Thoracic aorta (tissue), 2 donors: ENCODE measurements around the gene CFAP100. TPM values are rescaled to one million over a fixed set of nuclear protein-coding genes. Genes with fewer than 3 reads are reported as not detected.

ENCODE experiments used
- ATAC-seq: fragments of 150-250 bp; one replicate; pipeline ENCODE4 v1.8.0; 2017; ENCODE audit warnings: low read depth; ENCODE audit not compliant: insufficient number of reproducible peaks, low FRiP score
- DNase-seq: peaks from one replicate; pipeline ENCODE4 v3.0.0-alpha.2; 2020; ENCODE audit warnings: low spot score
- H3K27ac ChIP-seq, 2 donors: fragments of 200-600 bp; sonication (generic); 1 replicate in 1 of 2; 2 replicates in 1 of 2; pipeline ENCODE4 v1.5.1; 2016; ENCODE audit warnings: mild to moderate bottlenecking in 2 of 2, moderate library complexity in 2 of 2
- H3K27me3 ChIP-seq: fragments of 200-600 bp; sonication (generic); replicated peaks from 2 replicates; pipeline ENCODE4 v1.6.0; 2016; ENCODE audit warnings: mild to moderate bottlenecking; ENCODE audit not compliant: insufficient read depth
- H3K36me3 ChIP-seq: fragments of 200-600 bp; sonication (generic); one replicate; pipeline ENCODE4 v1.5.1; 2016
- H3K4me1 ChIP-seq, 2 donors: fragments of 200-600 bp; sonication (generic); 1 replicate in 1 of 2; 2 replicates in 1 of 2; pipeline versions ENCODE4 v1.5.1 to v1.6.0; 2016; ENCODE audit warnings: low read depth in 2 of 2, mild to moderate bottlenecking in 1 of 2; ENCODE audit not compliant: control insufficient read depth in 1 of 2
- H3K4me3 ChIP-seq: fragments of 200-600 bp; sonication (generic); 2 replicates; pipeline ENCODE4 v1.5.1; 2016; ENCODE audit warnings: mild to moderate bottlenecking
- H3K9me3 ChIP-seq: fragments of 200-600 bp; sonication (generic); 2 replicates; pipeline ENCODE4 v1.5.1; 2016
- CTCF ChIP-seq: fragments of 200-600 bp; sonication (generic); IDR thresholded peaks from one replicate; pipeline ENCODE4 v1.5.1; 2019; ENCODE audit warnings: antibody characterized with exemption
- total RNA-seq, 2 donors: library from RNA; depleted of rRNA; stranded (reverse); fragments of >200 nt; gene quantifications; one replicate each; pipeline versions ENCODE4 v1.1.0 to v1.2.3, GENCODE V29; 2016

CFAP100 gene
- total RNA-seq: not detected

- Histone ChIP-seq H3K4me3 (peak within 1 kb of the TSS; percentile 69), H3K27ac (no peak within 1 kb of the TSS), H3K4me1 (peaks cover 0 to 11% of the 10 kb centered on the region in 2 donors), H3K9me3 (no peaks in the 10 kb centered on the region), H3K27me3 (no peaks in the 10 kb centered on the region), H3K36me3 (no peaks in the 10 kb centered on the region)
- no peak for TF ChIP-seq CTCF
- DNase-seq (no peak), ATAC-seq (no peak)
Measured at GRCh38 chr3:126394179-126394976, at the start of gene CFAP100. Gene CFAP100, plus strand, starts transcription at chr3:126394909. Its CDS starts 1,092 bp downstream, at chr3:126396001.

- no peak for ATAC-seq
Measured at GRCh38 chr3:126345231-126345630, 49.5 kb upstream of the CFAP100 start.

GRCh38 chr3:126345641-126346460 is 48.9 kb upstream of the CFAP100 start:
- DNase-seq: no peak
- H3K27me3 ChIP-seq: no peaks in the 10 kb centered on the region
- TF ChIP-seq CTCF: no peak
- H3K4me3 ChIP-seq: no peak overlapping the region
- peaks cover 52% of the 10 kb centered on the region for H3K36me3 ChIP-seq
- no peak overlapping the region for H3K27ac ChIP-seq
- peaks cover under 1% of the 10 kb centered on the region for H3K9me3 ChIP-seq
- ATAC-seq: no peak
- H3K4me1 ChIP-seq: peaks cover 9 to 71% of the 10 kb centered on the region in 2 donors

More at GRCh38 chr3:126345231-126345630, 49.5 kb upstream of the CFAP100 start:
- Histone ChIP-seq H3K9me3 (peaks cover 6% of the 10 kb centered on the region), H3K4me1 (peaks cover 7 to 71% of the 10 kb centered on the region in 2 donors), H3K27me3 (no peaks in the 10 kb centered on the region), H3K4me3 (no peak overlapping the region), H3K36me3 (peaks cover 52% of the 10 kb centered on the region), H3K27ac (no peak overlapping the region)
- DNase-seq: no peak
- no peak for TF ChIP-seq CTCF

- H3K4me1 ChIP-seq: peaks cover 13 to 76% of the 10 kb centered on the region in 2 donors
- TF ChIP-seq CTCF: no peak
- DNase-seq (no peak), ATAC-seq (no peak)
- H3K36me3 ChIP-seq: peaks cover 54% of the 10 kb centered on the region
- H3K27ac ChIP-seq: no peak overlapping the region
- no peak overlapping the region for H3K4me3 ChIP-seq
- no peaks in the 10 kb centered on the region for H3K27me3 ChIP-seq
- no peaks in the 10 kb centered on the region for H3K9me3 ChIP-seq
Measured at GRCh38 chr3:126346466-126346865, 48.2 kb upstream of the CFAP100 start.

GRCh38 chr3:126347543-126348161 is 47.1 kb upstream of the CFAP100 start:
- no peaks in the 10 kb centered on the region for H3K9me3 ChIP-seq
- ATAC-seq (no peak), DNase-seq (no peak)
- no peaks in the 10 kb centered on the region for H3K27me3 ChIP-seq
- H3K36me3 ChIP-seq: peaks cover 65% of the 10 kb centered on the region
- no peak overlapping the region for H3K4me3 ChIP-seq
- TF ChIP-seq CTCF: no peak
- H3K4me1 ChIP-seq: peaks cover 16 to 82% of the 10 kb centered on the region in 2 donors
- no peak overlapping the region for H3K27ac ChIP-seq
